ENCODE data around the gene VIPR2. TPM values are rescaled to one million over a fixed set of nuclear protein-coding genes. Genes with fewer than 3 reads are reported as not detected.

Gene VIPR2
- total and polyA plus RNA-seq, 2 experiments from 2014 or later = 1.3 to 2.7 TPM

GRCh38 chr7:158979023-158979529 is 165.6 kb downstream of the VIPR2 start:
- H3K79me2 ChIP-seq (replicated peaks; ENCODE audit: insufficient read depth) = no peaks in the 10 kb centered on the region
- Mint-ChIP-seq H3K27ac (no peak overlapping the region), H3K4me1 (no peaks in the 10 kb centered on the region), H3K9me3 (peaks cover 65% of the 10 kb centered on the region), H3K36me3 (ENCODE audit: low read depth) (peaks cover 33% of the 10 kb centered on the region), H3K27me3 (ENCODE audit: insufficient read depth, low read depth, poor library complexity) (peaks cover 15% of the 10 kb centered on the region), H3K4me3 (no peak overlapping the region)
- no peaks in the 10 kb centered on the region for H4K20me1 ChIP-seq (replicated peaks; ENCODE audit: insufficient read depth)
- no peaks in the 10 kb centered on the region for H3K9me2 ChIP-seq (ENCODE audit: insufficient read depth)
- H2AFZ ChIP-seq = no peak overlapping the region
- no peak for ATAC-seq
- TF ChIP-seq EZH2 (IDR thresholded peaks at IDR 0.05; ENCODE audit: low read depth, unreplicated experiment) = no peak
- no peak for TF ChIP-seq CREB1 (CRISPR knock-in tag; IDR thresholded peaks at IDR 0.05; ENCODE audit: low read depth)
- no peak for TF ChIP-seq POLR2AphosphoS5 (IDR thresholded peaks at IDR 0.05; ENCODE audit: low read depth)
- no peak for TF ChIP-seq ZNF462 (CRISPR knock-in tag; IDR thresholded peaks at IDR 0.05)
- TF ChIP-seq CTCF (conservative IDR thresholded peaks at IDR 0.05; ENCODE audit: low read depth in 2 of 2) = no peak
- TF ChIP-seq ZNF114 (CRISPR knock-in tag; IDR thresholded peaks at IDR 0.05) = no peak
- no peak for TF ChIP-seq NANOG (IDR thresholded peaks at IDR 0.05; ENCODE audit: borderline replicate concordance)
- no peak for TF ChIP-seq ETS1 (IDR thresholded peaks at IDR 0.05)
- no peak for TF ChIP-seq STAT1 (IDR thresholded peaks at IDR 0.05; ENCODE audit: unreplicated experiment)
- TF ChIP-seq JUNB (IDR thresholded peaks at IDR 0.05; ENCODE audit: unreplicated experiment) = no peak
- no peak for TF ChIP-seq ZNF331 (CRISPR knock-in tag; IDR thresholded peaks at IDR 0.05; ENCODE audit: low read depth)
- TF ChIP-seq REST (IDR thresholded peaks at IDR 0.05; ENCODE audit: unreplicated experiment) = no peak
- no peak for TF ChIP-seq EZH2phosphoT487 (IDR thresholded peaks at IDR 0.05; ENCODE audit: unreplicated experiment)
- H3K27me3 ChIP-seq (ENCODE audit: insufficient read depth) = no peaks in the 10 kb centered on the region
- H3K4me1 ChIP-seq (ENCODE audit: insufficient read depth) = no peaks in the 10 kb centered on the region
- no peak for DNase-seq (ENCODE audit: low spot score)
- H3K27ac ChIP-seq (ENCODE audit: low read depth) = no peak overlapping the region
- no peak overlapping the region for H3K4me3 ChIP-seq
- peaks cover 4% of the 10 kb centered on the region; the same call in 1 of the 2 replicates for H3K36me3 ChIP-seq (ENCODE audit: insufficient read depth)
- no peak overlapping the region for H3K4me2 ChIP-seq
- no peaks in the 10 kb centered on the region for H3F3A ChIP-seq (replicated peaks; ENCODE audit: low read depth)

Measured in GM23338 (cell line).